ENCODE results near the gene VEGFD. TPM values are rescaled to one million over a fixed set of nuclear protein-coding genes. Genes with fewer than 3 reads are reported as not detected.

VEGFD gene
- total RNA-seq, 1 donor from 2014 or later, result not detected

DNA sequence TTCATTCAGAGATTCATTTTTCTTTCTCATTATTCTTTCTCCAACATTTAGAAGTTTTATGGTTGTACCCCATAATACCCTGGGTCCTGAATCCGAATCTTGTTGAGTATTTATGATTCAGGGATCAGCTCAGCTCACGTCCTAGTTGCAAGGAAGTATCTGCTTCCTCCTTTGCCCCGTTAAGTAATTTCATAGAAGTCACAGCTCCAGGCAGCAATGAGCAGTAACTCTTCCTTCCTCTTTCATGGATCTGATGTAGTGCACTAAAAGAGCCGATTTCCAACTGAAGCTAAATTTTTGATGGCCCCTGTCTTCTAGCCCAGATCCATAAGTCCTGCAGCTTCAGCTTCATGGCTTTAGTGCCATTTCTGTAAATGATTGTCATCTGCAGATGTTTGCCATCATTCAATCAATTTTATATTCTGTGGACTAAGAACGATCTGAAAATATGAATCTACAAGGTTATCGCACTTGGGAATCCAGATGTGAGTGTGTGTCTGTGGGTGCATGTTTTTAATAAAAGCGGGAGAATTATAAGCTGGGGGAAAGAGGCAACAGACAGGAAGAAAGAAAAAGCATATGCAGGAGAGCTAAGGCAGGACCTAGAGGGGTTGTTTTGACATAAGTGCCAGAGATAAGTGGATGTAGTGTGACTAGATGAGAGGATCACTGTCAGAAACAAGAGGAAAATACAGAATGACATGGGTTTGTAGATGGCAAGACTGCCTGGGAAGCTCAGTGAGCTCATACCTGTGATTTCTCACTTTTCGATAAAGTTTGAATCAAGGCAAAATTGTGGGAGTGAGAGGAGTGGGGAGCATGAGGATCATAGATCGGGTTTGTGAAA lies 17.5 kb downstream of the VEGFD start:
- intact Hi-C loops (cut with micrococcal nuclease), result no loop called here

DNA sequence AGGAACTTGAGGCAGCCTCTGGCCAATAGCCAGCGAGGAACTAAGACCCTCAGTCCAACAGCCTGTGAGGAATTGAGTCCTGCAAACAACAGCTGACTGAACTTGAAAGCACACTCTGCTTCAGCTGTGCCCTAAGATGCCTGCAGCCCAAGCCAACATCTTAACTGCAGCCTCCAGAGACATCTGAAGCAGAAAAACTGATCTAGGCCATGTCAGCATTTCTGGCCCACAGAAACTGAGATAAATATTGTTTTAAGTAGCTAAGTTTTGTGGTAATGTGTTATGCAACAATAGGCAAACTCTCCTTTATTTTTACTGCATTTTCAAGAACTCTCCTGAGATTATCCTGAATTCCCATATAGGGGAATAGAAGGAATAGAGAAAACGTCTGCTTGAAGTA lies 24.5 kb downstream of the VEGFD start:
- intact Hi-C loops (cut with micrococcal nuclease), result no loop called here

DNA sequence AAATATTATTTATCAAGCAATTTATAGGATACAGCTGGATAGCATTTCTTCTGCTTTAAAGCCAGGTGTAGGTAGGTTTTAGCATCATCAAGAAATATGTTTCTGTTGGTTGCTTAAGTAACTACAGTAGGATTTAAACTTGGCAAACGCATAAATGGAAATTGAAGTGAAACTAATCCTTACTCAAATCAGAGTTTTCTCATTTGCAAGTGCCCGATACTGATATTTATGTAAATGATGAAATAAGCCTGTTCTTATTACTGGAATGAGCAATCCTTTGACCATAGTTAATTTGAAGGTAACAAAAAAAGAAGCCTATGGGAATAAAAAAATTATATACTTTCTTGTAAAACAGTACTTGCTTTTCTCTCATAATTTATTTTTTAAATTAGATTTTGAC lies 25.7 kb downstream of the VEGFD start:
- intact Hi-C loops (cut with micrococcal nuclease), result no loop called here

DNA sequence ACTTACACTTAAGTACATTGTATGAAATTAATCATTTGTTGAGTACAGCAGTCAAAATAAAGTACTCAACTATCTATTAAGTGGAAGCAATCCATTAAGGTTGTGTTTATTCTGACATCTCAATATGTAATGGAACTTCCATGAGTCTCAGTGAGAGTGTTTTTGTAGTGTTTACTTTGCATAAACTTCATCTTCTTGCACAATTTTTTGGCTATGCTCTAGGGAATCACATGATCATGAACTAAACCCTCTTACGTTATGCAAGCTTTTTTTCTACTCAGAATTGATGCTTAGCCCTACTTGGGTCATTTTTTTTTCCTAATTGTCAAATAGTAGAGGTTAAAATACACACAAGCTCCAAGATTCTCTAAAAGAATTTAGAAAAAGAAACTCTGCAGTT lies 27.8 kb downstream of the VEGFD start:
- intact Hi-C loops (cut with micrococcal nuclease), result no loop called here

DNA sequence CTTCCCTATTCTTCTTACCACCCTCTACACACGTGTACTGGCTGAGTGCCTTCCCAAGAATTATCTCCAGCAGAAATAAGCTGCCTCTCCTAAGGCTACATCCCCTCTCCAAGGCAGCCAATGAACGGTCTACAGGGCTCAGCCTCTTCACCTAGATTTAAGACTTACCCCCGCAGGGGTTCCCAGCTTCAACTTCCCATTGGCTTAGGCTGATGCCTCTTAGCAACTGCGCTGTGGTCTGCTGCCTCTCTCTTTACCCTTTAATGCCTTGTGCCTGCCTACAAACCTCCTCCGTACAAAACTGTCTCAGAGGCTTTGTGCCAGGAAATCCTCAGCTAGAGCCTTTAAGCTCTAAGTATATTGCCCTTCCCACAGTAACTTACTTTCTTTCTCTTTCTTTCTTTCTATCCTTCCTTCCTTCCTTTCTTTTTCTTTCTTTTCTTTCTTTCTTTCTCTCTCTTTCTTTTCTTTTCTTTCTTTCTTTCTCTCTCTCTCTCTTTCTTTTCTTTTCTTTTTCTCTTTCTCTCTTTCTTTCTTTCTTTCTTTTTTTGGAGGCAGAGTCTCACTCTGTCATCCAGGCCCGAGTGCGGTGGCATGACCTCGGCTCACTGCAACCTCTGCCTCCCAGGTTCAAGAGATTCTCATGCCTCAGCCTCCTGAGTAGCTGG lies 33.8 kb downstream of the VEGFD start:
- intact Hi-C loops (cut with micrococcal nuclease), result no loop called here

DNA sequence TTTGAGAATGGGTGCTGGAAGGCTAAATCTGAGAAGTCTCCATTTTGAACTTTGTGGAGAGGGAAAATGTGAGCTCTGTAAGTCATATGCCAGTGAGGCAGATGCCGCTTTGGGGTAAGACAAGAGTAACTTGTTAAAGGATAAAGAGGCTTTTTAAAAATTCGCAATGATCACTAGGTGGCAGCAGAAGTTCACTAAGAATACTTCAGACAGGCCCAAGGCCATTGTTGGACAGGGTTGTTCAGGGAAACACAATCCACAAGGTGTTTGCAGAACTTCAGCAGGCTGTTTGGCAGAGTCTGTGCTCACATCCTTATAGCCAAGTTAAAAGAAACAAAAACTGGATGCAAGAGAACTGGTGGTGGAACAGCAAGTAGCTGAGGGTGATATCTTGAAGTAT lies 35.2 kb downstream of the VEGFD start:
- intact Hi-C loops (cut with micrococcal nuclease), result loop anchor here (1.0 to 5.0 kb wide), 2 partner anchors 119 to 218 kb away; no protein-coding TSS in a partner anchor

DNA sequence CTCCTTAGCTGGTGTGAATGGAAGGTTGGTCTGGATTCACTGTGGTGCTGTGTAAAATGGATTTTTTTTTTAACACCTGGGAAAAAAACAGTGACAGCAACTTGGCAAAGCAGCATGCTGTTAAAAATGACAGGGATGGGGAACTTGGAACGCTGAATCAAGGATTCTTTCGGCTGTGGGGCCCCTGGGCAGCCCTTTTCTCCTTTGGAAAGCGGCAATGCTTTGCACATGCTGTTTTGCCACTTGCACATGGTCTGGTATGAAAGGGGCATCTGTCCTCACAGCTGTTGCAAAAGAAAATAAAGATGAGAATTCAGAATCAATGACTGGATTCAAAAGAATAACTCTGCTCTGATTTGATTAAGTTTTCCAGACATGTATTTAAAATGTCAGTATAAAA lies 38.2 kb downstream of the VEGFD start:
- intact Hi-C loops (cut with micrococcal nuclease), result loop anchor here (5.0 kb wide), 1 partner anchor 221 kb away; no protein-coding TSS in a partner anchor

DNA sequence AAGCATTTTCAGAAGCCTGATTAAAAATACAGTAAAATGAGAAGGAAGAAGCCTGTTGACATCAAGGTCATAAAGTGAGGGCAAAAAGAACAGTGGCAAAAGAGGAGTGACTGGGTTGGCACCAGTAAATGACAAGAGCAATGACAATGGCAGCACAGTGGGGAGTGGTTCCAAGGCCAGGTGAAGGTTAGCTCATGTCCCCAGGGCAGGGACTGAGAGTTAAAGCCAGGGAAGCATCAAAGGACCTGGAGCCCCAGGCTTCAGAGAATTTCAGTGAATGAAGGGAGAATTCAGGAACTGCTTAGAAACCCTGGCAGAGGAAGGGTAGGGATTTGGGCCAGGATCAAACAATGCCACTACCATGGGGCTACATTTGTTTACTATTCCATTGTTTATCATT lies 40.1 kb downstream of the VEGFD start:
- intact Hi-C loops (cut with micrococcal nuclease), result no loop called here

DNA sequence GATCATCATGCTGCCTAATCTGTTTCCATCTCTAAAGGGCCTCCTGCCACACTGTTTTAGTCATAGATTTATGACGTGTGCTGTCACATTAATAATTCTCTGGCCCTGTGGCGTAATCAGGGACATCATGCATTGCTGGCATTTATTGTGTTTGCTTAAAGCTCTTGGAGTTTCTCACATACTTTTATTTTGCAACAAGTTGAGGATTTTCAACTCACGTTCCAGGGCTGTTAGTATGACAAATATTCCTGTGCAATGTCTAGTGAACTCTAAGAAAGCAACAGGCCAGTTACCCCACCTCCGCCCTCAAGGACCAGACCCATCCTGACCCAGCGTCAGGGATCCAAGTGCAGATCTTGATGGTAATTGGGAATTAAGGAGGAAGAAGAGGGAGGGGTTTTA lies 41.1 kb downstream of the VEGFD start:
- intact Hi-C loops (cut with micrococcal nuclease), result no loop called here

DNA sequence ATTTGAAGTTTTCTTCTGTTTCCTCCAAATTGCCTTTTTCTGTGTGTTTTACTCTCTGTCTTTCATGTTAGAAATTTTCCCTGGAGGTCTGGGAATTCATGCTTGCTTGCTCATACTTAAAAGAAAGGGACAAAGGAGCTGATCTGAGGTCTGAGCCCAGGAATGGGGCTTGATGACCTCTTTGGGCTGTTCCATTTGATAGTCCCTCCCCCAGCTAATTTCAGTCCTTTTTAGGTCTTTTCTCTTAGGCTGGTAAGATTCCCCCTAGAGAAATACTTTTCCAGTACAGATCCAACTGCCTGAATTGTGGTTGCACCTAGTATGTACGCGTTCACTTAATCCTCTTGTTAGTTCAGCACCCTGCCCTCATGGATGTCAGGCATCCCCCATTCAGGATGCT lies 43.3 kb downstream of the VEGFD start:
- intact Hi-C loops (cut with micrococcal nuclease), result no loop called here

DNA sequence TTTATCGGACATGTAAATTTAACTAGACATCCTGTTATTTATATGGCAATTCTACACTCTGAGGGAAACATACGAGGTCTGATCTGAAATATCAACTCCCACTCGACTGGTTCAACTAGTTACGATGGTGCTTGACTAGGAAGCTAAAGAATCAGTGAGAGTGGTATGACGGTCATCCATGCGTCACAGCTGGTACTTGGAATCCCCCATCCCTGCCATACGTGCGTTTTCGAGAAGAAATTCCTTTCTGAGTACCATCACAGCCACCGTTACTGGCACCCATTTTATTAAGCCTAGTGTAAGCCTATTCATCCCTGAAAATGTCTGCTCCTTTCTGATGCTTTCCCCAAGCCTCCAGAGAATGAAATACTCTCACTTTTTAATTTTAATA lies 48.2 kb downstream of the VEGFD start:
- intact Hi-C loops (cut with micrococcal nuclease), result loop anchor here (10.0 kb wide), 6 partner anchors 181 to 1591 kb away; partner anchors contain the start of genes CTPS2, GEMIN8 and SYAP1

DNA sequence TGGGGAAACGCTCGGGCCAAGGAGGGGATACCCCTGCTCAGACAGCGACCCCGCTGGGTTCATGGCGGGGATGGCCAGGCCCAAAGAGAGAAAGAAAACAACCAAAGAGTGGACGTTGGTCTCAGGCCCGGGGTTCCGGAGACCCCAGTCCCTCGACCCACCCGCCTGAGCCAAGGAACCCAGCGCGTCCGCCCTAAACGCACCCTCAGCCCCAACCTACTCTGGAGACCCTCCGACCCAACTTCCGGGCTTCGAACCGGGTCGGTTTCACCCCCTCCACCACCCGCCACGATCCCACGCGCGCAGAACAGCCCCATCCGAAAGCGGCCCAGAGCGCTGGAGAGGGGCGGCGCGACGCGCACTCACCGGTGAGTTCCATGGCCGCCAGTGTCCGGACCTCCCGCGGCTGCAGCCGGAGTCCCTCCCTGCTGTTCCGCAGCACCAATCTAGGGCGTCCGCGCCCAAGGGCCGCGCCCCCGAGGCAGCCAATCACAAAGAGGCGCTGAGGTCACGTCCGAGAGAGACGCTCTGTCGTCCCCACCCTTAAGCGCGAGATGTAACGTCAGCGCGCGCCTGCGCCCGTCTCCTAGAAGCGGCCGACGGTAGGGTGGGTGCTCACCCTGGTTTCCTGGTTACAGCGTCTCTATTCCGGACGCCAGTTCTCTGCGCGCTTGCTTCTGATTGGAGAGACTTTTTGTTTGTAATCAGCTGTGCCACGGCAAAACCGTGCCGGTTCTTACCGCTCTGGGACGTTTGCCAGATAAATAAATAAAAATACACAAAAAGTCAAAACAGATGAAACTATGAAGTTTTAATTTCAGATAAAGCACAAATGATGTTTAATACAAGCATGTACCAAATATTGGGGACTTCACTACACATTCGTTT lies 48.8 kb downstream of the VEGFD start, which contains the start of gene PIGA:
Gene PIGA (minus strand): TSS at position 389 of the 888 bp plus-strand sequence. CDS start 3,593 bp downstream, outside the sequence.
- intact Hi-C loops (cut with micrococcal nuclease), result loop anchor here (1.0 to 10.0 kb wide), 10 partner anchors 181 to 1591 kb away; partner anchors contain the start of genes AP1S2, CTPS2, FANCB and GEMIN8

DNA sequence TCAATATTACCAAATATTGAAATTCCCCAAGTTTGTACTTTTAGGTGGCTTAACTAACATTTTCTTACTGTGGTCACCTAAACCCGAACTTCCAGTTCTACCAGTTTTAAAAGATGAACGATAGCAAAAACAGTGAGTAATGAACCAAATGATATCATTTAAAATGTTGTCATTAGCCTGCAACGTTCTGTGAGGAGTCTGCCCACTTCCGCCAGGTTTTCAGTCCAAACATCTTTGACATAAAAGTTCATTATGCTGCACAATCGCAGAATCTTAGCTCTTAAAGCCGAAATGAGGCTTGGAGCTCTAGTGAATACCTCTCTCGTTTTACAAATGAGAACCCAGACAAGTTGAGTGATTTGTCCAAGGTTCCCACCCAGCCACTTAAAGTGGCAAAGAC lies 49.7 kb downstream of the VEGFD start:
- intact Hi-C loops (cut with micrococcal nuclease), result loop anchor here (10.0 kb wide), 6 partner anchors 180 to 1590 kb away; partner anchors contain the start of genes CTPS2, GEMIN8 and SYAP1

DNA sequence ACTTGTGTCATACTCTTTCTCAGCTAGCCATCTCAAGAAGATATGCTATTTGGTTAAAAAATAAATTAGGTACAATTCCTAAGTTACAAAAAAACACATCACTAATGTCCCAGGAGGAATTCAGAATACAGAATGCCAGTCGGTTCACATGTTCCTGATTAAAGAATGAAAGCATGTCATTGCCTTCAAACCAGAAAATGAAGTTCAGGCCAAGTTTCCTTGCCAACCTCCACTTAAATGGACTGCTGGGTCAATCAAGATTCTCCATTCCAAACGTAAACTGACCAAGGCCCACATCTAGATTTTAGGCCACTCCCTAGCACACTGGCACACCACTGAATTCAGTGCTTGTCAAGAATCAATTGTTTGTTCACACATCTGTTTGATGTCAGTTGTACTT lies 55.4 kb downstream of the VEGFD start:
- intact Hi-C loops (cut with micrococcal nuclease), result no loop called here

DNA sequence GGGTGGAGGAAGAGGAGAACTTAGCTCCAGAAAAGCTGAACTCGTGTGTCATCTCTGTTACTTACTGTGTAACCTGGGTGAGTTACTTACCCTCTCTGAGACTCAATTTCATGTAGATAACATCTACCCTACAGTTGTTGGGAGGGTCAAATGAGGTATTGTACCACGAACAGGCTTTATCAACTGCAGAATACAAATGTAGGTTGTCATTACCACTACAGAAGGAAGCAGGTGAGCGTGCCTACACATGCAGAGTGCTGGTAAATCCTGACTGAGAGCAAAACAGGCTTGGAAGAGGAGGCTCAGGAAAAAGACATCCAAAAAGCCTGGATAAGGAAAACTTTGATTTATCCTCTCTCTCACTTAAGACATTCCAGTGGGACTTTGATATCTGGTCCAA lies 56.1 kb downstream of the VEGFD start:
- intact Hi-C loops (cut with micrococcal nuclease), result no loop called here

DNA sequence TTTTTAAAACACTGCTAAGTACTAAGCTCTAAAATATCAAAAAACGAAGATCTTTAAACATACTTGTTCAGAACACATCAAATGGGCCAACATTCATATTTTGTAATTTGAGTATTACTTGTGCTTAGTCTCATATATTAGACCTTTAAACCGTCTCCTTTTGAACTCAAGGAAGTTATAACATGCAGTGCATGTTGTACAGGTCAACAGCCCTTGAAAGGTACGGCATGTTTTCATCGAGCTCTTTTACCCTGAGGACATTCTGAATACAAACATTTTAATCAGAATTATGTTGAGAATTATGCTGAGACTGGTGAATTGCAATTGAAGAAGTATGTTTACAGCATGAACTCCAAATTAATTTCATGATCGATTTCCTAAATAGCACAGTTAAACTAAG lies 61.7 kb downstream of the VEGFD start:
- intact Hi-C loops (cut with micrococcal nuclease), result no loop called here

DNA sequence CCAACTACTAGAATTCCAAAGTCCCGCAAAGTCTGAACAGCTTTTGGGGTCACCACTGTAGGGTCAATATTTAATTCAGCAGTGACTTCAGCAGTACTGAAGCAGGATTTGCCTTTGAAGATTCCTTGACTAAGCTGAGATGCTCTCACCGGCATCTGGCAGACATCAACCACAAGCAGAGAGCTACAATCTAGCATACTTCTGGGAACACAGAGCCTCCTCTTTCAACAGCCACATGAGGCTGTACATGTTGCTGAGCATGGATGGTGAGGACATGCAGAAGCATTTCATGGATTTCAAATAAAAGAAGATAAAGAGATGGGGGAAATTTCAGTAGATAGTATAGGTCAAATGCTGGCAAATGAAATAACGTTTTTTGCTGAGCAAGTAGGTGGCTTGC lies 62.1 kb downstream of the VEGFD start:
- intact Hi-C loops (cut with micrococcal nuclease), result no loop called here

DNA sequence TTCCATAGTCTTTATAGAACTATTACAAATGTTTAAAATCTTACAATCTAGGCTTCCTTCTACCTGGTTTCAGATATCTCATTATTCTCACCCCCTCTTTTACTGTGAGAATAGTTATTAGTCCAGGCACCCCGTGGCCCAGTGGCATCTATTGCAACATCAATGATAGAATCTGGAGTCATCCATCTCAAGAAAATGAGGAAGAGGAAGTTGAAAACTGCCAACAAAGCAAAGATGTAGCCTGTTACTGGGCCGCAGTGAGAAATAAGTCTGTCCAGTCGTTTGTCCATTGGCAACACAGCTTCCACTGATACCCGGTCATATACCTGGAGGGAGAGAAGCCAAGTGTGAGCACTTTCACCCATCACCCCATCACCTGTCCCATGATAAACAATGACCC lies 62.8 kb downstream of the VEGFD start:
- intact Hi-C loops (cut with micrococcal nuclease), result no loop called here

DNA sequence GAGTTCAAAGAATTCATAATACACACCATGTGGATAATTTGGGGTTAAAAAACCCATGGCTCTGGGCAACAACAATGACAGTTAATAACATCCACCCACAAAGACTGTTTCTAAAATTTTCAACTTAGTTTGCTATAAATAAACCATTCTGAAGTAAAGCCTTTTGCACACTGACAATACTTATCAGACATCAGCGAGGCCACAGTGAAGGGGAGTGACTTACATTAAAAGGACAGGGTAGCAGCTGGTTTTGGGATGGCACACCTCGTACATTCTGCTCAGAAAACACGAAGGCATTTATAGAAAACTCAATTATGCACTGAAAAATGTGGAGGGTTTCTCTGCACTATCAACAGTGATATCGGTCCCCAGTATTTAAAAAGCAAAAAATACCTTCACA lies 63.9 kb downstream of the VEGFD start:
- intact Hi-C loops (cut with micrococcal nuclease), result no loop called here

DNA sequence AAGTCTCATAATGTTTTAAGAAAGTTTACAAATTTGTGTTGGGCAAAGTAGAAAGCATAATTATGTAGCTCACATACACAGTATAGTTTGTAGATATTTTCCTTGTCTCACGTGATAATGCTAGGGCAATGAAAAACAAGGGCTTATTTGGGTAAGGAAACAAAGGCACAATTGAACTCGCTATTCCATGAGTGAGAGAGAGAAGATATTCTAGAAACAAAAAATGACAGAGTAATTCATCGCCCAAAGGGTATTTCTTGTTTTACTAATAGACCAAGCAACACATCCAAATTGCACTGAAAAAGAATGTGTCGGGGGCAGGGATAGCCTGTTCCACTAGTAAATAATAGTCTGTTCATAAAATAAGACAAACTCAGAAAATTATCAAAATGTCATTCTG lies 65.1 kb downstream of the VEGFD start:
- intact Hi-C loops (cut with micrococcal nuclease), result no loop called here

DNA sequence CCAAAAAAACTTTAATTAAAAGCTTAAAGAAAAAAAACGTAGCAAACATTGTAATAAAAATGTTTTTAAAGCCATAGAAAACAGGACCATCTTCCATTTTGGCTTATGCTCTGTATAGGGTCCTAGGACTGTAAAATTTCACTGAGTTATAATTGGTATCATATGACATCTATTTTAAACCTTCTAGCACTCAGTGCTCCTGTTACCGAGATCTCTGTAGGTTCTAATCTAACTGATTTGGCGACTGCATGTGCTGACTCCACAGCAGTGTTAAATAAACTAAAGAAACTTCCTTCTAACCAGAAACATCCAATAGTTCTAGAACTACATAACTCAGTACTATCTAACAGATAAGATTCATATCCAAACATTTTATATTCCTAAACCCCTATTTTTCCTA lies 68.7 kb downstream of the VEGFD start, which contains the start of gene ASB11:
Gene ASB11 (minus strand): TSS at position 132 of the 400 bp plus-strand sequence. CDS start 35 bp downstream, at position 97.
- intact Hi-C loops (cut with micrococcal nuclease), result no loop called here

All from T-helper 2 cell treated with Interferon-gamma antibody and Interleukin-4, amounts not matched to agents 100 ng/mL and 5 ng/mL, for 36 hours (primary cell).